NCI-H146 treated with DMSO at 0.1 percent for 48 hours (cell line): ENCODE data around the gene RASSF6.
A peak's percentile ranks its signal among the peaks of the same experiment; 100 is the strongest.
"Not testable (repeated sequence)": the region's sequence is repeated elsewhere in the genome, so short reads cannot be mapped to it uniquely, and the experiment has no call there.

ENCODE experiments used
- DNase-seq: peaks from one replicate; lab custom pipeline; 2025; ENCODE audit not compliant: unreplicated experiment; lab: John Stamatoyannopoulos, UW

RASSF6 gene

DNA sequence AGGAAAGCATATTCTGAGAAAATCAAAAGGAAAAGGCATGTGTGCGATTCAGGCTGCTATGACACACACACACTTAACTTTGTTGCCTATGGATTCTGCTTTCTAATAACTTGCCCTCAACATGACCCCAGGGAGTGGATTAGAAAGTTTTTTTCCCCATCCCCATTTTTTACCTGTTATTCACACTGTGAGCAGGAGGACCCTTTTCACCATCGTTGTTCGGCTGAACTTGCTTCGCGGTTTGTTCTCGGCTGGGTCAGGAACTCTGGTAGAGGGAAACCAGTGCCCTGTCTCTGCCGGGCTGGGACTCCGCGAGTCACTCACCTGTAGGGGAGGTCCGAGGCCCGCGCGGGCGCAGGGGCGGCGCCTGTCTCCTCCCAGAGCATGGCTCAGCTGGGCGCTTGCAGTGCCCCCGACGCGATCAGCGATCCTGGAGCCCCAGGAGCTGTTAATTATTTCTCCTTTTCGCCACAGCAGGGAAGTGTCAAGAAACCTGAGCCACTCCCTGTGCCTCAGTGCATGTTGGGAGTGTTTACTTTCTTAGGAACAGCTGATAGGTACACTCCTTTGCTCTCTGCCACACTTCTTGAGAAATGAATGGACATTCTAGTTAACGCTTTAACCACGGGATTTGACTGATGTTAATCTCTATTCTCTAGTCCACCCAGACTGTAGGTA, at the start of gene RASSF6:
RASSF6 (minus strand) TSS at position 322 of the 678 bp plus-strand sequence. CDS start 8,641 bp downstream, outside the sequence.
- peak; percentile 87 for DNase-seq

GRCh38 chr4:73669410-73670183, 49.4 kb upstream of the RASSF6 start:
- no peak for DNase-seq

DNA sequence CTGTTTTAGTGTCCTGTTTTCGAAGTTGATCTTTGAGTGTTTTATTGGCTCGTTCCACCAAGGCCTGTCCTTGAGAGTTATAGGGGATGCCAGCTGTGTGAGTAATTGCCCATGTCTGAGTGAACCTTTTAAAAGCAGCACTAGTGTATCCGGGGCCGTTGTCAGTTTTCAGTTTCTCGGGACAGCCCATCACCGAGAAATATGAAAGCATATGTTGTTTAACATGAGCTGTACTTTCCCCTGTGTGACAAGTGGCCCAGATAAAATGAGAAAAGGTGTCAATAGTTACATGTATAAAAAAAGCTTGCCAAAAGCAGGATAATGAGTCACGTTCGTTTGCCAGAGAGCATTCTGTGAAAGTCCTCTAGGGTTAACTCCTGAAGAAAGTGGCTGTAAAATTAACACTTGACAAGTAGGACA, 48.6 kb upstream of the RASSF6 start:
- DNase-seq = no peak

GRCh38 chr4:73665924-73666323, 45.7 kb upstream of the RASSF6 start:
- DNase-seq = not testable (repeated sequence)

- DNase-seq = no peak
Observed at GRCh38 chr4:73664470-73664869, 44.2 kb upstream of the RASSF6 start.

DNA sequence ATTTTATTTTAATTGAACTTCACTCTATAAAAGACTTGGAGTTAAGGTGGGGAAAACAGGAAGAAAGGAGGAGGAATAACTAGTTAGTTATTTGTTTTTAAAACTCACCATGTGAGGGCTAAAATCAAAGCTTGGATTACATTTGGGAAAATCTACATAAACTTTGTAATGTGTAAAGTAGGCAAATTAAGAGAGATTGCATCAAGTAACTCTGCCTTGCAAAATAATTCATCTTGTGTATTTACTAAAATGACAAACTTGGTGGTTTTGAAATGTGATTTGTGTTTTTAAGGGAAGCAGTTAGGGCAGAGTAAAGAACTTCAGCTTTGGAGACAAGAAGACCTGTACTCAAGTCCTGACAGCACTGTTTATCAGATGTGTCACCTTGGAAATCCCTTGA, 43.3 kb upstream of the RASSF6 start:
- DNase-seq = no peak

DNA sequence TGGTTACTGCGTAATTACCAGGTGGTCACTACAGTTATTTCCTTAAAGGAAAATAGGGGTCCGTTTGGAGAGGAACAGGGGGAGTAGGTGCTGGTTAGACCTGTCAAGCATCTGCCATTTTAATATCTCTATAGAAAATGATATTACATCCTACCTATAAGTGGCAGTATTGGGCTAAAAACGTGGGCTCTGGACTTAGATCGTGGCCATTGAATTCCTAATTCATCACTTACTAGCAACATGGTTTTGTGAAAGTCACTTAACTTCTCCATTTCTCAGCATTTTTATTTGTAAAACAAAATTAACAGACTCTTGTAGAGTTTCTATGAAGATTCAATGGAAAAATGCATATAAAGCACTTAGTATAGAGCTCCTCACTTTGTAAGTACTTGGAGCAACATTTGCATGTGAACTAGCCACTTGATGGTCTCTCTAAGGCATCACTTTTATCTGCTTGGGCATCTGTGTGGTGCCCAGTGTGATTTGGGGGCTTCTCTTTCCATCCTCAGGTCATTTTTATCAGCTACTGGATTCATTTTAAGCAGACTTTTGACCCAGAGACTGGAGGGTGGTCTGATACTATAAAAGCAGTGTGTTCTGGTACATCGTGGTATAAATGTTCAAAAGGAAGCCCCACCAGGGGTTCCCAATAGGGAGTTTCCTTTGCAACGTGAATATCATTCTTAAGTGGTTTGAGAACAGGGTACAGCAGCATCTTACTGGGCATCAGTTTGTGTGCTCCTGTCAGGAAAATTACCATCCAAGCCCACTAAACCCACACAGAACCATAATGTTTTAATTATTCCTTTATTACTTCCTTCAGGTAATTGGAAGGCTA, 42.7 kb upstream of the RASSF6 start:
- peak; percentile 66 for DNase-seq

GRCh38 chr4:73661646-73662119, 41.4 kb upstream of the RASSF6 start:
- DNase-seq = no peak

DNA sequence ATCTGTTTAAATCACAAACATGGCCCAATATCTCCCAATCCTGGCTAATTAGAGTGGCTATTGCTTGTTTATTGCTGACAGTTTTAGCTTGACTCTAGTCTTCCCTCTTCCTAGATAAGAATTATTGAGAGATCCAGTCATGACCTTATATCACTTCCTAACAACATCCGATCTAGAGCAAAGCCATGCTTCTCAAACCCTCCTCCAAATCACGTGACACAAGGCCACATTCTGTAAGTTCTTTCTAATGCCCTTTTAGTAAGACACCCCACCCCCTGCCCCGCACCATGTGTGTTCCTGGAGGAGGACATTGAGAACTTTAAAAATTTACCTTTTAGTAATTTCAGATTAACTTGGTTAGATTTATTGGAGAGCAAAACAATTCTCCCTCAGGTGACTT, 40.6 kb upstream of the RASSF6 start:
- no peak for DNase-seq

GRCh38 chr4:73653695-73654106, 33.5 kb upstream of the RASSF6 start:
- peak; percentile 92 for DNase-seq

DNA sequence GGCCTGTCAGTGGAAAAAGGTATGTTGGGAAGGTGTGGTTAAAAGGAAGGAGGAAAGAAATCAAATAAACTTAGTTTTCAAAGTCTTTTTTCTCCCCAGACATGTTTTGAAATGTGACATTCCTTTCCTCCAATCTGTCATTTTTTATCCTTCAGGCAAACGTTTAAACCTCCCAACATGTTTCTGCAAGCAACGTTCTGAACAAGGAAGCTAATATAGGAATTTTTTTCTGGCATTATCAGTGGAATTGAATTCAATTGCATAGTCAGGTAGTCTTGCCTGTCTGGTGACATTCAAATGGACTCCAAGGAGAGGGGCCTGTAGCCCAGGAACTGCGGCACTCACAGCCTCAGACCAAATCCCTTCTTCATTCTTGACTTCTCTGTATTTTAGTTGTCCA, 30.0 kb upstream of the RASSF6 start:
- no peak for DNase-seq

GRCh38 chr4:73648478-73648877, 28.2 kb upstream of the RASSF6 start:
- DNase-seq = peak; percentile 79

DNA sequence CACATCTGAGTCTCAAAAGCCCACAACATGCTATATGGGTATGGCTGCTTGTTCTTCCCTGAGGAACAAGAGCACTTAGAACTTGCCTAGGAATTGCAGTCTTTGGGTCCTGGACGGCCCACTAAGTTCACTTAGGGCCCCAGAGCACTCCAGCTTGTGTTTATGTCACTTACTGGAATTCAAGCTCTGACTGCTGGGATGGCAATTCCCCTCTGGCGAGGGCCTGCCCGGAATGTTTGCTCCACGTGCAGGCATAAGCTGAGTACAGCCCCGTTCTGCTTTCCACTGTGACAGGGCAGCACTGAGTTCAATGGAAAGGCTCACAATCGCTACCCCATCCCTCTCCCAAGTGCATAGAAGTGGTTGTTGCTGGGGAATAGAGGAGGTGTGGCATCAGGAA, 25.9 kb upstream of the RASSF6 start:
- DNase-seq = no peak

- no peak for DNase-seq
Observed at GRCh38 chr4:73631565-73632226, 11.5 kb upstream of the RASSF6 start.

DNA sequence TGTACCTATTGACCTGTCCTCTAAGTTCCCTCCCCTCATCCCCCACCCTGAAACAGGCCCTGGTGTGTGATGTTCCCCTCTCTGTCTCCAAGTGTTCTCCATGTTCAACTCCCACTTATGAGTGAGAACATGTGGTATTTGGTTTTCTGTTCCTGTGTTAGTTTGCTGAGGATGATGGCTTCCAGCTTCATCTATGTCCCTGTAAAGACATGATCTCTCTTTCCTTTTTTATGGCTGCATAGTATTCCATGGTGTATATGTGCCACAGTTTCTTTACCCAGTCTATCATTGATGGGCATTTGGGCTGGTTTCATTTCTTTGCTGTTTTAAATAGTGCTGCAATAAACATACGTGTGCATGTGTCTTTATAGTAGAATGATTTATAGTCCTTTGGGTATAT, 8.6 kb upstream of the RASSF6 start:
- not testable (repeated sequence) for DNase-seq

- no peak for DNase-seq
Observed at GRCh38 chr4:73621357-73621756, 1.1 kb upstream of the RASSF6 start.

DNA sequence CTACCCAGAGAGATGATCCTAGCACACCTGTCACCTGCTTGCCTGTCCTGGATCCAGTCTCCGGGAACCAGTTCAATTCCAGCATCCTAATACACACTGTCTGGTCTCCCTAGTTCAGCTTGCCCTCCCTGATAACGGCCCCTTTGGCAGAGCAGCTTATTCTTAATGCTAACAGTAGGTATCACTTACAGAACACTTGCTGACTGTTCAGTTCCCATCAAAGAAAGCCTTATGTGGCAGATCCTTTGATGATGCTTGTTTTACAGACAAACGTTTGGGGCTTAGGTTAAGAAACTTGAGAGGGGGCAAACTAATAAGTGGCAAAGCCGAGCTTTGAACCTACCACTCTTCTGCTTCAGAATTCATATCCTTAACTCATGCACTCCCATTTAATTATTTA, 890 bp downstream of the RASSF6 start:
- peak; percentile 62 for DNase-seq

DNA sequence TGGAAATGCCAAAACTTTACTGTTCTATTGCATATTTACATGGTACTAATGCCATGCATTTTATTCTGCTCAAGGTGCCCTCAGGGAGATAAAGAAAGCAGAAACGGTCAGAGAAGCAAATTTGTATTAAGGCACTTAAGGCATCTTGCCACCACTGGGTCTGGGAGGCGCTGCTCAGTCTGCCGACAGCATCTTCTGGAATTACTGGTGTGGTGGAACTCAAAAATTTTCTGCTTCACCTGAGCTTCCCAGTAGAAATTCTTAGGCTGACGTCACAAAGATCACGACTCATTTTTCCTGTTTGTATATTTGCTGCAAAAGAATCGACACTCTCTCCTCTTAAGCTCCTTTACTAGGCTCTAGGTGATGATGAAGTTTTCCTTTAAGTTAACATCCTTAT, 3.0 kb downstream of the RASSF6 start:
- DNase-seq = no peak

GRCh38 chr4:73615613-73616012, 4.6 kb downstream of the RASSF6 start:
- peak; percentile 22 for DNase-seq

GRCh38 chr4:73614311-73614867, 5.8 kb downstream of the RASSF6 start:
- DNase-seq = no peak

DNA sequence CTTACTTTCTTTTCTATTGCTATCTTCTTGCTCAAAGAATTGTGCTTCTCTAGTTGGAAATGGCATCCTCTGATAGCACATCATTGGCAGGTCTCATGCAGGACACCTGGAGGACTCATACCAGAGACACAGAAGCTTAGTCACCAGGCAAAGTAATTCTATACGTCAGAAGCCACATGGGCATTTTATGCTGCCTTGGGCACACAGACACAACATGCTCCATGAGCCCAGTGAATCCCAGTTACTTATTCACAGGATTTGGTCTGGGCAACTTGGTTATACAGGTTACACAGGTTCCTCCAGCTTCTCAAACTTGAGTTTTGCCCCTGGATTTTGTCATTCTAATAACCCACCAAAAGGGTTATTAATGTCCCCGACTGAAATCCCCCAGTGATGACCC, 7.1 kb downstream of the RASSF6 start:
- no peak for DNase-seq
